Central memory CD4-positive, alpha-beta T cell (primary cell): ENCODE results near the gene ZMYM3.

Experiments
- DNase-seq: peaks from one replicate; pipeline ENCODE4 v3.0.0; 2022

The ZMYM3 gene

GRCh38 chrX:71199252-71200008 lies 54.5 kb downstream of the ZMYM3 start:
- DNase-seq, result no peak

GRCh38 chrX:71198066-71198465 lies 55.9 kb downstream of the ZMYM3 start:
- peak; percentile 6 for DNase-seq

GRCh38 chrX:71195964-71196649 lies 57.8 kb downstream of the ZMYM3 start:
- peak; percentile 42 for DNase-seq

GRCh38 chrX:71191248-71191647 lies 62.7 kb downstream of the ZMYM3 start:
- DNase-seq, result no peak
